K562 (cell line): ENCODE measurements around the gene CERS6. TPM values are rescaled to one million over a fixed set of nuclear protein-coding genes. Genes with fewer than 3 reads are reported as not detected.

Experiments
- CHCHD3 ChIP-seq: fragments of 250-450 bp; sonication (Bioruptor Pico); IDR thresholded peaks from 2 replicates; pipeline ENCODE4 v2.1.2; 2022; ENCODE audit warnings: mild to moderate bottlenecking
- CREBBP ChIP-seq: IDR thresholded peaks from one replicate; pipeline ENCODE4 v1.6.1; 2012; ENCODE audit warnings: low read depth, mild to moderate bottlenecking, control low read depth, inconsistent platforms, low read length
- GATAD2A ChIP-seq: fragments of 450-650 bp; IDR thresholded peaks from 2 replicates; pipeline ENCODE4 v1.6.1; 2017
- GTF2F1 ChIP-seq: IDR thresholded peaks from 2 replicates; pipeline ENCODE4 v1.6.1; 2011; ENCODE audit warnings: low read depth, low read length, improper control_type of control experiment
- HINFP ChIP-seq: fragments of 450-650 bp; conservative IDR thresholded peaks from 2 replicates; pipeline ENCODE4 v1.6.1; 2016; ENCODE audit warnings: missing genetic modification characterization, low read depth, mild to moderate bottlenecking, control low read depth, missing compliant biosample characterization
- MAFG ChIP-seq: fragments of 450-650 bp; conservative IDR thresholded peaks from 2 replicates; pipeline ENCODE4 v1.6.1; 2016; ENCODE audit warnings: missing genetic modification characterization, missing compliant biosample characterization
- NBN ChIP-seq: fragments of 450-650 bp; IDR thresholded peaks from 2 replicates; pipeline ENCODE4 v1.6.1; 2016; ENCODE audit warnings: low read depth, mild to moderate bottlenecking
- NR4A1 ChIP-seq, 2 experiments: fragments of 250-450 bp in 1 of 2; fragments of 450-650 bp in 1 of 2; sonication (Bioruptor Pico) in 1 of 2; IDR thresholded peaks; 2 replicates each; pipeline versions ENCODE4 v1.4.0 to v1.6.1; 2016 to 2020; ENCODE audit warnings: mild to moderate bottlenecking in 2 of 2, missing compliant biosample characterization in 1 of 2, missing genetic modification characterization in 1 of 2, moderate library complexity in 1 of 2
- POLR2H ChIP-seq: IDR thresholded peaks from 2 replicates; pipeline ENCODE4 v1.6.1; 2016; ENCODE audit warnings: missing genetic modification characterization, low read depth, mild to moderate bottlenecking, control low read depth, missing compliant biosample characterization, moderate library complexity
- ZBTB7A ChIP-seq: IDR thresholded peaks from 2 replicates; pipeline ENCODE4 v1.6.1; 2011; ENCODE audit warnings: low read depth, mild to moderate bottlenecking, low read length, moderate library complexity, borderline replicate concordance; ENCODE audit not compliant: control insufficient read depth
- ZBTB8A ChIP-seq: fragments of 450-650 bp; IDR thresholded peaks from 2 replicates; pipeline ENCODE4 v1.6.1; 2018; ENCODE audit warnings: mild to moderate bottlenecking, moderate library complexity; ENCODE audit not compliant: partially characterized antibody
- ZNF639 ChIP-seq, 2 experiments: fragments of 200-800 bp in 1 of 2; sonication (Bioruptor generic) in 1 of 2; sonication (generic) in 1 of 2; formaldehyde crosslinking in 1 of 2; IDR thresholded peaks in 1 of 2; conservative IDR thresholded peaks in 1 of 2; 2 replicates each; pipeline versions ENCODE4 v1.5.0 to v1.6.1; 2016 to 2020; ENCODE audit warnings: missing compliant biosample characterization in 1 of 2, missing genetic modification characterization in 1 of 2, missing genetic modification reagents in 1 of 2
- polyA plus RNA-seq, 8 experiments: library from polyadenylated mRNA; depleted of rRNA in 4 of 8; stranded (reverse) in 5 of 8; unstranded in 3 of 8; fragments of >200 nt; fragmentation: Nextera tagmentation in 2 of 8; fragmentation: Illumina TruSeq in 1 of 8; extraction: Ambion mirVana in 2 of 8; extraction: Trizol in 1 of 8; gene quantifications; 2 replicates each; pipeline versions ENCODE4 v1.2.1 to v1.2.3, GENCODE V29; 2011 to 2014; ENCODE audit warnings: inconsistent platforms in 1 of 8, missing spikeins in 1 of 8
- total RNA-seq, 7 experiments: library from RNA; depleted of rRNA in 6 of 7; stranded (reverse); fragments of >200 nt in 6 of 7; fragmentation: Illumina TruSeq in 2 of 7; extraction: Trizol in 2 of 7; gene quantifications; 2 replicates each; pipeline versions ENCODE4 v1.2.1 to v1.2.3, GENCODE V29; 2011 to 2021; ENCODE audit warnings: low replicate concordance in 1 of 7
- TF ChIP-seq, protein P1 (sequence below): sonication (generic); formaldehyde crosslinking; IDR thresholded peaks from 2 replicates; pipeline ENCODE4 v1.8.0; 2023; ENCODE audit warnings: missing genetic modification reagents, mild to moderate bottlenecking, borderline replicate concordance
- TF ChIP-seq, protein P2 (sequence below): sonication (generic); IDR thresholded peaks from 2 replicates; pipeline ENCODE4 v1.6.1; 2016
- TF ChIP-seq, protein P3 (sequence below): fragments of 450-650 bp; formaldehyde crosslinking; IDR thresholded peaks from 2 replicates; pipeline ENCODE4 v1.4.0; 2020; ENCODE audit warnings: mild to moderate bottlenecking

The CERS6 gene
- total and polyA plus RNA-seq, 9 of the 15 experiments (the other 6 are each of a cell fraction or from before 2014, with no cell fraction given), result 1.6 to 13.6 (median 11.4) TPM

DNA sequence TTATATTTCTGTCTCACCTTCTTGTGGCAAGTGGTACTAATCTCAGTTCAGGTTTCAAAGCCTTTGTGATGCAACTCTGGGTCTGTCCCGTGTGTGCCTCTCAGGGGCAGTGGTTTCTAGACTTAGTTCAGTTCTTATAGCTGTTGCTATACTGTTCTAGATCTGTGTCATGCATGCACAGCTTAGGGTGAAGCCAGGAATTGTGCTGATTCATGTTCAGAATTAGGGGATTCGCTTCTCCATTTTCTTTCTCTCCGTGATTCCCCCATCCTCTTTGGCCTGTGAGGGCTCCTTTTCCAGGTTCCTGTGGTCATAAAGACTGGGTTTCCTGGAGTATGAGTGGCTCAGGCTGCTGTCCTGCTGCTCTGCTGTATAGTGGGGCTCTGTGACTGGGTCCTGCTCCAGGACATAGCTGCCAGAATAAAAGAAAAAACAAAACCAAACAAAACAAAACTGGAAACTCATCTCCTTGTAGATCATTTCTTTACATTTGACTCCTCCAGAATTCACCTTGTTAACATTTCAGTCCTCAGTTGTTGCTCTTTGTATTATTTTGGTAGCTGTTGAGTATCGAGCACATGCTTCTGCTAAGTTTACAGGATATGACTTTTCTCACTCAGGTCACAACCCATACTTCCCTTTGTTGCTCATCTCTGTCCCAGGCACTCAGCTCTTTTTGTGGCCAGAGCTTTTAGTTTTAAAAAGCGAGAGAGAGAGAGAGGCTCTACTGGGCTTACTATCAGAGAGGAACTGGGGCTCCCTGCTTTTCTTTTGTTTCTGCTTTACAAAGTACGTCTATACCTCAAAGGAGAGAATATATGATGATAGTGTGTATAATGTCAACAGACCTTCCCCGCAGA, 34.2 kb downstream of the CERS6 start (continued):
- TF ChIP-seq NBN, result peak; percentile 42; the same call in 1 of the 2 replicates
- no peak for TF ChIP-seq ZBTB8A
- no peak for TF ChIP-seq POLR2H
- no peak for TF ChIP-seq GATAD2A
- TF ChIP-seq CHCHD3, result no peak
- TF ChIP-seq NR4A1 (CRISPR knock-in tag; IDR thresholded peaks at IDR 0.05), result no peak
- TF ChIP-seq NR4A1 (tag; IDR thresholded peaks at IDR 0.05), result 0 out of 2 replicates have a peak, but pooled peaks have one; percentile 50
- peak; percentile 96 for TF ChIP-seq MAFG
- TF ChIP-seq, protein P1, sequence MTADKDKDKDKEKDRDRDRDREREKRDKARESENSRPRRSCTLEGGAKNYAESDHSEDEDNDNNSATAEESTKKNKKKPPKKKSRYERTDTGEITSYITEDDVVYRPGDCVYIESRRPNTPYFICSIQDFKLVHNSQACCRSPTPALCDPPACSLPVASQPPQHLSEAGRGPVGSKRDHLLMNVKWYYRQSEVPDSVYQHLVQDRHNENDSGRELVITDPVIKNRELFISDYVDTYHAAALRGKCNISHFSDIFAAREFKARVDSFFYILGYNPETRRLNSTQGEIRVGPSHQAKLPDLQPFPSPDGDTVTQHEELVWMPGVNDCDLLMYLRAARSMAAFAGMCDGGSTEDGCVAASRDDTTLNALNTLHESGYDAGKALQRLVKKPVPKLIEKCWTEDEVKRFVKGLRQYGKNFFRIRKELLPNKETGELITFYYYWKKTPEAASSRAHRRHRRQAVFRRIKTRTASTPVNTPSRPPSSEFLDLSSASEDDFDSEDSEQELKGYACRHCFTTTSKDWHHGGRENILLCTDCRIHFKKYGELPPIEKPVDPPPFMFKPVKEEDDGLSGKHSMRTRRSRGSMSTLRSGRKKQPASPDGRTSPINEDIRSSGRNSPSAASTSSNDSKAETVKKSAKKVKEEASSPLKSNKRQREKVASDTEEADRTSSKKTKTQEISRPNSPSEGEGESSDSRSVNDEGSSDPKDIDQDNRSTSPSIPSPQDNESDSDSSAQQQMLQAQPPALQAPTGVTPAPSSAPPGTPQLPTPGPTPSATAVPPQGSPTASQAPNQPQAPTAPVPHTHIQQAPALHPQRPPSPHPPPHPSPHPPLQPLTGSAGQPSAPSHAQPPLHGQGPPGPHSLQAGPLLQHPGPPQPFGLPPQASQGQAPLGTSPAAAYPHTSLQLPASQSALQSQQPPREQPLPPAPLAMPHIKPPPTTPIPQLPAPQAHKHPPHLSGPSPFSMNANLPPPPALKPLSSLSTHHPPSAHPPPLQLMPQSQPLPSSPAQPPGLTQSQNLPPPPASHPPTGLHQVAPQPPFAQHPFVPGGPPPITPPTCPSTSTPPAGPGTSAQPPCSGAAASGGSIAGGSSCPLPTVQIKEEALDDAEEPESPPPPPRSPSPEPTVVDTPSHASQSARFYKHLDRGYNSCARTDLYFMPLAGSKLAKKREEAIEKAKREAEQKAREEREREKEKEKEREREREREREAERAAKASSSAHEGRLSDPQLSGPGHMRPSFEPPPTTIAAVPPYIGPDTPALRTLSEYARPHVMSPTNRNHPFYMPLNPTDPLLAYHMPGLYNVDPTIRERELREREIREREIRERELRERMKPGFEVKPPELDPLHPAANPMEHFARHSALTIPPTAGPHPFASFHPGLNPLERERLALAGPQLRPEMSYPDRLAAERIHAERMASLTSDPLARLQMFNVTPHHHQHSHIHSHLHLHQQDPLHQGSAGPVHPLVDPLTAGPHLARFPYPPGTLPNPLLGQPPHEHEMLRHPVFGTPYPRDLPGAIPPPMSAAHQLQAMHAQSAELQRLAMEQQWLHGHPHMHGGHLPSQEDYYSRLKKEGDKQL (CRISPR knock-in tag), result no peak
- TF ChIP-seq GTF2F1, result no peak
- no peak for TF ChIP-seq CREBBP
- TF ChIP-seq, protein P2, sequence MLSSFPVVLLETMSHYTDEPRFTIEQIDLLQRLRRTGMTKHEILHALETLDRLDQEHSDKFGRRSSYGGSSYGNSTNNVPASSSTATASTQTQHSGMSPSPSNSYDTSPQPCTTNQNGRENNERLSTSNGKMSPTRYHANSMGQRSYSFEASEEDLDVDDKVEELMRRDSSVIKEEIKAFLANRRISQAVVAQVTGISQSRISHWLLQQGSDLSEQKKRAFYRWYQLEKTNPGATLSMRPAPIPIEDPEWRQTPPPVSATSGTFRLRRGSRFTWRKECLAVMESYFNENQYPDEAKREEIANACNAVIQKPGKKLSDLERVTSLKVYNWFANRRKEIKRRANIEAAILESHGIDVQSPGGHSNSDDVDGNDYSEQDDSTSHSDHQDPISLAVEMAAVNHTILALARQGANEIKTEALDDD, result no peak; the same call in 1 of the 2 replicates
- TF ChIP-seq ZNF639 (CRISPR knock-in tag; conservative IDR thresholded peaks at IDR 0.05 in 1 of 2, IDR thresholded peaks at IDR 0.05 in 1 of 2), result 0 out of 4 replicates have a peak, but pooled peaks of 1 of the 2 experiments have one; percentile 26
- no peak for TF ChIP-seq HINFP
- TF ChIP-seq, protein P3, sequence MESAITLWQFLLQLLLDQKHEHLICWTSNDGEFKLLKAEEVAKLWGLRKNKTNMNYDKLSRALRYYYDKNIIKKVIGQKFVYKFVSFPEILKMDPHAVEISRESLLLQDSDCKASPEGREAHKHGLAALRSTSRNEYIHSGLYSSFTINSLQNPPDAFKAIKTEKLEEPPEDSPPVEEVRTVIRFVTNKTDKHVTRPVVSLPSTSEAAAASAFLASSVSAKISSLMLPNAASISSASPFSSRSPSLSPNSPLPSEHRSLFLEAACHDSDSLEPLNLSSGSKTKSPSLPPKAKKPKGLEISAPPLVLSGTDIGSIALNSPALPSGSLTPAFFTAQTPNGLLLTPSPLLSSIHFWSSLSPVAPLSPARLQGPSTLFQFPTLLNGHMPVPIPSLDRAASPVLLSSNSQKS (CRISPR knock-in tag), result no peak
- no peak for TF ChIP-seq ZBTB7A
